HG02610 (cell line): ENCODE measurements around the gene ALDH9A1.

ENCODE experiments used
- ATAC-seq: cut with Tn5 transposase; IDR thresholded peaks from one replicate; pipeline ENCODE4 v1.9.1; 2021; ENCODE audit warnings: mild to moderate bottlenecking, moderate library complexity; ENCODE audit not compliant: unreplicated experiment

The ALDH9A1 gene

GRCh38 chr1:165628147-165628822 is 70.1 kb downstream of the ALDH9A1 start:
- ATAC-seq: no peak

DNA sequence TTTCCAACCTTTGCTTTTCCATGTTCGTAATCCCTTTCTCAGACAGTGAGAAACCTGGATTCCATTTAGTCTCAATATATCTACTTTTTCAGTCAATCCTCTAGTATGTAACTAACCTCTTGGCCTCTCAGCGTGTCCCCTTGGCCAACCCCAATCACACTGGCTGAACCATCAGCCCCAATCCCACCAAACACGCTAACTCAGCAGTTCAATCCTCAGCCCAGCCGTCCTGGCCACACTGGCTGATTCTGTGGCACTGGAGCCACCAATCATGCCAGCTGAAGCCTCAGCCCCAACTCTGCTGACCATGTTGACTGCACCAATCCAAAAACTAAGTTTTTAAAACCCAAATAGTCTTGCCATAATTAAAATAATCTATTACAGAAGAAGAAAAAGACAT is 73.9 kb downstream of the ALDH9A1 start:
- ATAC-seq: no peak

GRCh38 chr1:165623624-165624023 is 74.7 kb downstream of the ALDH9A1 start:
- no peak for ATAC-seq

DNA sequence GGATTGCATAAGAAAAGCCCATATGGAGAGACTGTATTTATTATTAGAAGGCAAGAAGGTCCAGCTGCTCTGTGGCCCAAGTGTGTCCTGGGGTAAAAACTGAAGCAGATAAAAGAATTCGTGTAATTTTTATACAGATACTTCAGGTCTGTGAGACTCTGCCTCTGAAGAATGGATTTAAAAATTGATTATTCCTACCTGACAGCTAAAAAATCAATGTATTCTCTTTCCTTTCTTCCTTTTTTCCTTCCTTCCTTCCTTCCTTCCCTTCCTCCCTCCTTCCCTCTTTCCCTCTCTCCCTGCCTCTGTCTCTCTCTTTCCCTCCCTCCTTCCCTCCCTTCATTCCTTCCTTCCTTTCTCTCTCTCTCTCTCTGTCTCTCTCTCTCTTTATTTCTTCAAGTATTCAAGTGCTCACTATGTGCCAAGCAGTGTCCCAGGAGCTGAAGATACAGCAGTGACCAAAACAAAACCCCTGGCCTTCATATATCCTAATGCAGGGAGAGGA is 78.7 kb downstream of the ALDH9A1 start:
- ATAC-seq: no peak

DNA sequence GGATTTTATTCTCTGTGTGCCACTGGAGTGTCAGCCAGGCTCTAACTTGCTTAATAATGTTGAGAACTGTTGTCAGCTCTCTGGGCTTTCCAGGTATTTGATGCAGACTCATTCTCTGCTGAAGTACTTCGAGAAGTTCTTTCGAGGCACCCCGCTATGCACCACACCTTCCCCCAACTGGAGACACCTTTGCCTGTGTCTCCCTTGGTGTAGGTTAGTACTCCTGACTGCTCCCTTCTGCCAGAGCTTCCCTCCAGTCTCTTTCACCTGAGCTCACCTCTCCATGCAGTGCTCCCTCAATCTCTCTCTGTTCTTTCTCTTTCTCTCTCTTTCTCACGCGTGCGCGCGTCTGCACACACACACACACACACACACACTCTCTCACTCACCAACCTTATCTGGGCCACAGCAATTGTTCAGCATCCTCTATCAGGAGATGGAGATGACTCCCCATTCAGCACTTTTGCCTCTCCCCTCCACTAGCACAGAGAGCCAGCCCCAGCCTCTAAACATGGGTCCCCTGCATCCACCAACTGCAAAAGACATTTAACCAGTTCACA is 81.3 kb downstream of the ALDH9A1 start:
- ATAC-seq: no peak

GRCh38 chr1:165616054-165616612 is 82.2 kb downstream of the ALDH9A1 start:
- no peak for ATAC-seq
